Neural cell (in vitro differentiated cells): ENCODE measurements around the gene OGDH. TPM values are rescaled to one million over a fixed set of nuclear protein-coding genes. Genes with fewer than 3 reads are reported as not detected.

Source experiments
- H2AFZ ChIP-seq: fragments of 200-600, 300-800 bp; sonication (generic), shearing (Covaris generic); 2 replicates; pipeline ENCODE4 v1.6.0; 2014; ENCODE audit warnings: low read depth, mild to moderate bottlenecking, antibody characterized with exemption, low read length, moderate library complexity
- H3F3A ChIP-seq: fragments of 200-600 bp; shearing (Covaris generic); 2 replicates; pipeline ENCODE4 v1.6.1; 2016; ENCODE audit warnings: mild to moderate bottlenecking, moderate library complexity, mixed read lengths, antibody characterized with exemption, low read length; ENCODE audit not compliant: insufficient read depth, poor library complexity, severe bottlenecking
- H3K27ac ChIP-seq: fragments of 200-600, 300-800 bp; sonication (generic), shearing (Covaris generic); 2 replicates; pipeline ENCODE4 v1.5.1; 2014; ENCODE audit warnings: mild to moderate bottlenecking, low read length, moderate library complexity
- H3K27me3 ChIP-seq: fragments of 300-800, 200-600 bp; sonication (generic), shearing (Covaris generic); 2 replicates; pipeline ENCODE4 v1.6.0; 2014; ENCODE audit warnings: mild to moderate bottlenecking, low read depth, low read length, moderate library complexity; ENCODE audit not compliant: insufficient read depth
- H3K36me3 ChIP-seq: fragments of 300-800, 200-600 bp; sonication (generic), shearing (Covaris generic); 2 replicates; pipeline ENCODE4 v1.5.1; 2014; ENCODE audit warnings: mild to moderate bottlenecking, antibody characterized with exemption, low read length, moderate library complexity; ENCODE audit not compliant: insufficient read depth
- H3K4me2 ChIP-seq: fragments of 300-800, 200-600 bp; sonication (generic), shearing (Covaris generic); 2 replicates; pipeline ENCODE4 v1.6.0; 2014; ENCODE audit warnings: mild to moderate bottlenecking, low read length
- H3K4me3 ChIP-seq: fragments of 300-800, 200-600 bp; sonication (generic), shearing (Covaris generic); 2 replicates; pipeline ENCODE4 v1.5.1; 2014; ENCODE audit warnings: mild to moderate bottlenecking, low read length, moderate library complexity
- H3K79me2 ChIP-seq: fragments of 200-600 bp; shearing (Covaris generic); replicated peaks from 2 replicates; pipeline ENCODE4 v1.6.0; 2014; ENCODE audit warnings: mild to moderate bottlenecking, low read length, moderate library complexity; ENCODE audit not compliant: insufficient read depth
- H3K9ac ChIP-seq: fragments of 300-800, 200-600 bp; sonication (generic), shearing (Covaris generic); 2 replicates; pipeline ENCODE4 v1.6.1; 2016; ENCODE audit warnings: mild to moderate bottlenecking, low read length, mixed read lengths
- H3K9me2 ChIP-seq: fragments of 200-600 bp; shearing (Covaris generic); 2 replicates; pipeline ENCODE4 v1.6.1; 2016; ENCODE audit warnings: mild to moderate bottlenecking, low read length, mixed read lengths; ENCODE audit not compliant: insufficient read depth
- H3K9me3 ChIP-seq: fragments of 200-600, 300-800 bp; sonication (generic), shearing (Covaris generic); 2 replicates; pipeline ENCODE4 v1.6.1; 2016; ENCODE audit warnings: mild to moderate bottlenecking, mixed run types, low read length, moderate library complexity, mixed read lengths
- H4K20me1 ChIP-seq: fragments of 200-600 bp; shearing (Covaris generic); 2 replicates; pipeline ENCODE4 v1.6.1; 2016; ENCODE audit warnings: mild to moderate bottlenecking, mixed run types; ENCODE audit not compliant: insufficient read depth
- CTCF ChIP-seq: fragments of 450-650 bp; IDR thresholded peaks from 2 replicates; pipeline ENCODE4 v1.5.1; 2014; ENCODE audit warnings: antibody characterized with exemption, mild to moderate bottlenecking, moderate library complexity; ENCODE audit not compliant: poor library complexity, severe bottlenecking
- EP300 ChIP-seq: fragments of 450-650 bp; conservative IDR thresholded peaks from 2 replicates; pipeline ENCODE4 v1.6.1; 2014; ENCODE audit warnings: antibody characterized with exemption, mild to moderate bottlenecking, moderate library complexity; ENCODE audit not compliant: poor library complexity, severe bottlenecking
- EZH2 ChIP-seq: fragments of 200-600, 300-800 bp; shearing (Covaris generic), sonication (generic); IDR thresholded peaks from 2 replicates; pipeline ENCODE4 v1.6.1; 2014; ENCODE audit warnings: antibody characterized with exemption, low read length, borderline replicate concordance, mild to moderate bottlenecking; ENCODE audit not compliant: insufficient read depth, poor library complexity, severe bottlenecking
- MXI1 ChIP-seq: fragments of 450-650 bp; conservative IDR thresholded peaks from 2 replicates; pipeline ENCODE4 v1.6.1; 2014; ENCODE audit warnings: antibody characterized with exemption, mild to moderate bottlenecking; ENCODE audit not compliant: poor library complexity, severe bottlenecking
- POLR2AphosphoS5 ChIP-seq: IDR thresholded peaks from 2 replicates; pipeline ENCODE4 v1.6.1; 2012
- RAD21 ChIP-seq: fragments of 450-650 bp; conservative IDR thresholded peaks from 2 replicates; pipeline ENCODE4 v1.6.1; 2014; ENCODE audit warnings: antibody characterized with exemption, mild to moderate bottlenecking, moderate library complexity
- REST ChIP-seq: IDR thresholded peaks from 2 replicates; pipeline ENCODE4 v1.6.1; 2012; ENCODE audit warnings: borderline replicate concordance
- SMC3 ChIP-seq: fragments of 450-650 bp; conservative IDR thresholded peaks from 2 replicates; pipeline ENCODE4 v1.6.1; 2014; ENCODE audit warnings: antibody characterized with exemption, mild to moderate bottlenecking, moderate library complexity; ENCODE audit not compliant: poor library complexity
- TAF1 ChIP-seq: IDR thresholded peaks from 2 replicates; pipeline ENCODE4 v1.6.1; 2012; ENCODE audit warnings: low read depth
- polyA plus RNA-seq: library from polyadenylated mRNA; depleted of rRNA; stranded (reverse); fragments of >200 nt; gene quantifications from 2 replicates; pipeline ENCODE4 v1.2.3, GENCODE V29; 2014

OGDH gene
- polyA plus RNA-seq, 1 donor from 2014 or later: 16.9 TPM

- no peak for TF ChIP-seq MXI1
- TF ChIP-seq RAD21: no peak
- no peak for TF ChIP-seq REST
- TF ChIP-seq EP300: no peak
- no peak for TF ChIP-seq CTCF
- TF ChIP-seq POLR2AphosphoS5: no peak
- no peak for TF ChIP-seq SMC3
- TF ChIP-seq TAF1: no peak
- no peak for TF ChIP-seq EZH2
- Histone ChIP-seq H3K4me3 (no peak overlapping the region), H2AFZ (no peak overlapping the region), H3K27ac (no peak overlapping the region), H3K9me3 (no peaks in the 10 kb centered on the region), H3K9me2 (no peaks in the 10 kb centered on the region), H3K4me2 (no peak overlapping the region), H3F3A (no peaks in the 10 kb centered on the region), H3K36me3 (no peaks in the 10 kb centered on the region), H4K20me1 (no peaks in the 10 kb centered on the region), H3K27me3 (no peaks in the 10 kb centered on the region), H3K9ac (no peak overlapping the region), H3K79me2 (no peaks in the 10 kb centered on the region)
Observed at GRCh38 chr7:44631458-44632115, 25.2 kb downstream of the OGDH start.

- no peaks in the 10 kb centered on the region for H3K9me2 ChIP-seq
- H3K4me2 ChIP-seq: no peak overlapping the region
- no peak overlapping the region for H2AFZ ChIP-seq
- H3K36me3 ChIP-seq: no peaks in the 10 kb centered on the region
- H3K79me2 ChIP-seq: no peaks in the 10 kb centered on the region
- no peak overlapping the region for H3K27ac ChIP-seq
- H3K4me3 ChIP-seq: no peak overlapping the region
- no peaks in the 10 kb centered on the region for H3F3A ChIP-seq
- H4K20me1 ChIP-seq: no peaks in the 10 kb centered on the region
- TF ChIP-seq TAF1 (no peak), CTCF (no peak), MXI1 (no peak), EZH2 (no peak), REST (no peak), SMC3 (no peak), POLR2AphosphoS5 (no peak), EP300 (no peak), RAD21 (no peak)
- no peaks in the 10 kb centered on the region for H3K27me3 ChIP-seq
- H3K9ac ChIP-seq: no peak overlapping the region
- no peaks in the 10 kb centered on the region for H3K9me3 ChIP-seq
Observed at GRCh38 chr7:44632196-44632595, 25.8 kb downstream of the OGDH start.
